SKM-1 treated with dmso at 0.1 percent for 144 hours (cell line): ENCODE measurements around the gene CCBE1.

ENCODE experiments used
- DNase-seq: peaks from one replicate; lab custom pipeline; 2025; ENCODE audit not compliant: unreplicated experiment; lab: John Stamatoyannopoulos, UW

The CCBE1 gene

DNA sequence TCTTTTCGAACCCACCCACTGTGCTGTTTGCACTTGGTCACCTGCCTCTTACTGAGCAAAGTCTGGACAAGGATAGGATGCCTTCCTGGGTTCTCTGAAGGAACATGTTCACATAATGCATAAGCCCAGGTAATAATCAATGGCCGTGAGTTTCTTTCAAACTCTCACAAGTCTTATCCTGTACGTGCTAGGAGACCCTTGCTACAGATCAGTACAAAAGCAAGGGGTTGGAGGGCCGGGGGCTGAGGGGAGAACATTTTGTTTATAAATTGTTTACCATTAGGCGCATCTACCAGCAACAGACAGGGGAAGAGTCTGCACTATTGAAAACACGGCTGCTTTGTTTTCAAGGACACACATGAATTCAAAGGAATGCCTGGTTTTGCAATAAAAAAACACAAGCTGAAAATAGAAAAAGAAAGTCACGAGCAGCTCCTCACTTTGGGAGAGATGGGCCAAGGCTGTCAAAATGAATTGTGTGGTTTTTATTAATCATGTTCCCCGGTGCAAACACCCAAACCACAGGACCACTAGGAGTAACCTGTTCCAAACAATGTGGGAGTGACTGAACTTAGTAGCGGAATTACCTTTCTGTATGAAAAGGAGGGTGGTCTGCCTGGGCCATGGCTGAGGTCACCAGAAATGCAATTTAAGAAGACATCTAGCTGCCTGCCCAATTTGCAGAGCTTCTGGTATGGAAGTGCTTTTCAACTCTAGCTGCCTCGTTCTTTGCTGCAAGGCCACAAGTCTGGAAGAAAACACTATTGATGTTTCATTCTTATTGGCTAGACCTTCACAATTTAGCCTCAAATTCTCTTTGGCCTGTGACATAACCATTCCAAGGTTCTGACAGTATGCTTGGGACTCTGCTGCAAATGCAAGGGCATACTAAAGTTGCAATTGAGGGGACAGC, 73.5 kb downstream of the CCBE1 start:
- DNase-seq, result no peak

DNA sequence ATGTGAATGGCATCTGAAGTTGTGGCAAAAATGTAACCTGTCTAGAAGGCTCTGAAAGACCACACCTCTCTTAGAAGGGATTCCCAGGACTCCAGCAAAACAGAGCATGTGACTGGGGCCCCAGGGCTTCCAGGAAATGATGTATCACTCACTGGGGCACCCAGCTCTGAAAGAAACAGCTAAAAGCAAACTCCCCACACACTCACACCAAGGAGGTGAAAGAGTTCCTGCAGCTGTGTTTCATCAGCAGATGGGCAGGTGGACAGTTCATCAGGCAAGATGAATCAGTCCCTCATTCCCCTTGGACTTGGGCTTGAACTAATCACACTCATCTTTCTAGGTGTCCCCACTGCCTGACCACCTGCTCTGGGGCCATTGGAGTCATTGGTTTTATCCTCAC, 76.2 kb downstream of the CCBE1 start:
- no peak for DNase-seq

DNA sequence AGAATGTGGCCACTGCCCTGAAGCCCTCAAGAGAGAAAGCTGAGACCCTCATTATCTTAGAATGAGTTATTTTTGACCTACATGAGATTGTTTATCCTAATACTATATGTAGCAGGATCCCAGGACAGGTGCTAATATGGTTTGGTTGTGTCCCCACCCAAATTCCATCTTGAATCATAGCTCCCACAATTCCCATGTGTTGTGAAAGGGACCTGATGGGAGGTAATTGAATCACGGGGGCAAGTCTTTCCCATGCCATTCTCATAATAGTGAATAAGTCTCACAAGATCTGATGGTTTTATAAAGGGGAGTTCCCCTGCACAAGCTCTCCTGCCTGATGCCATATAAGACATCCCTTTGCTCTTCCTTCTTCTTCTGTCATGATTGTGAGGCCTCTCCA, 76.8 kb downstream of the CCBE1 start:
- DNase-seq, result no peak

DNA sequence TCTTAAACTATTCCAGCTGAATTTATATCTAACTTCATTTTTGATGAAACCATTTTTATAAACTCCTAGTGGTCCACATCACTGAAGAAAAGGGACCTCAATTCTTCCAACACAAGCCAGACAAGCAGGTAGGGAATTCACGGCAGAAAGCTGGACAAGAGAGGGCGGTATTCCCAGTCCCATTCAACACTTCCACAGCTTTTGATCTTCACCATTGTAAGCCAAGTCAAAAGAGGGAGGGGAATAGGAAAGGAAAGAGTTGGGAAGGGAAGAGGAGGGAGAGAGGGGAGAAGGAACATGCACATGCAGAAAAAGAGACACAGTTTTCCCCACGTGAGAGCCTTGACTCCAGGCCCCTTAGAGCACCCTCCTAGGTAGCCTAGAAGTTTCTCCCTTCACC, 77.4 kb downstream of the CCBE1 start:
- DNase-seq, result no peak

DNA sequence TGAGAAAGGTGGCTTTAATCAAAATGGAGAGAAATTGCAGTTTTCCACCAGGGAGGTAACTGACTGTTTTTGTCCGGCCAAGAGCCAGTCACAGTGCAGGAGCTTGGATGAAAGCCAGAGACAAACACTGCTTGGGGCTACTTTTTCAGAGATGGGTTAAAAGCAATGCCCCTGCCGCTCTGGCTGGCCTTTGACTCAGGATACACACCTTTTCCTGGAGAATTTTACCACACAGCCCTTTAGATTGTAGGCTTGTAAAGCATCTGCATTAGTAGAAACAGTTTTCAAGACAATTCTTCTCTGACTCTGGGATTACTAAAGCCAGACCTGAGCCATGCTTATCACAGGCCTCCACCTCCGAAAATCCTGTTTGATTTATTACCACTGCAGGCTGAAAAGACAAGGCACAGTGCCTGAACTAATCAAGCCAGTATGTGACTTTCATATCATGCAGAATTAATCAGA, 79.7 kb downstream of the CCBE1 start:
- no peak for DNase-seq

DNA sequence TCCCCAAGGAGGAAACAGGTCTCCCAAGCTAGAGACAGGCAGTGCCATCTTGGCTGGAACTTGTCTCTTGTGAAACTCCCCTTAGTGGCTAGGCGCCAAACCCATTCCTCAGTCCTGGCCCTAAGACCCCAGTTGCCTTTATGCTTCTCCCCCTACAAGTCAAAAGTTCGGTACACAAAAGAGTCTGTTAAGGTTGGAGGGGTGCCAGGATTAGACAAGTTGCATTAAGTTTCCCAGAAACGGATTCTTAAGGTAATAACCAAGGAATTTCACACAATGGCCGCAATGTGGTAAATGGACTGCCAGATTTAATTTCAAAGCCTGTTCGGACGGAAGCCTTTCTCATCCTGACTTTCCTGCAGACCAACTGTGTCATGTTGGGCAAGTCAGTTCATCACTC, 80.7 kb downstream of the CCBE1 start:
- no peak for DNase-seq

DNA sequence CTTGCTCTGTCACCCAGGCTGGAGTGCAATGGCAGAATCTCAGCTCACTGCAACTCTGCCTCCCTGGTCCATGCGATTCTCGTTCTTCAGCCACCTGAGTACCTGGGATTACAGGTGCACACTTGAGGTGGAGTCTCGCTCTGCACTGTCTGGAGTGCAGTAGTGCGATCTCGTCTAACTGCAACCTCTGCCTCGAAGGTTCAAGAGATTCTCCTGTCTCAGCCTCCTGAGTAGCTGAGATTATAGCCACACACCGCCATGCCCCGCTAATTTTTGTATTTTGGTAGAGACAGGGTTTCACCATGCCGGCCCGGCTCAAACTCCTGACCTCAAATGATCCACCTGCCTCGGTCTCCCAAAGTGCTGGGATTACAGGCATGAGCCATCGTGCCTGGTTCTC, 83.3 kb downstream of the CCBE1 start:
- DNase-seq, result no peak

DNA sequence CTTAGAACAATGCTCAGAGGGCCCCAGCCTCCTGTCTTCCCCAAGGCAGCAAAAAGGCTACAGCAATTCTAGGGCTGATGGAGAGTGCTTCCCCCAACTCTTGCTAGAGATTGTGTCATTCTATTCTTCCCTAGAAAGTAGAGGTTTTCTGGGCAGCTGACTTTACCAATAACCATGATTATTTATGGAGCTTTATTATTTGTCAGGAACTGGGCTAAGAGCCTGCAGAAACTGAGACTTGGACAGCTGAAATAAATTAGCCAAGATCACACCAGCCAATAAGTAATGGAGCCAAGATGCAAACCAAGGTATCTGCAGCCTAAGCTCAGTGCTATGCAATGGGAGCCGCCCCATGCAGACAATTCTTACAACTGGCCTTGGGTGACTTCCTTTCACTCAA, 84.8 kb downstream of the CCBE1 start:
- no peak for DNase-seq

DNA sequence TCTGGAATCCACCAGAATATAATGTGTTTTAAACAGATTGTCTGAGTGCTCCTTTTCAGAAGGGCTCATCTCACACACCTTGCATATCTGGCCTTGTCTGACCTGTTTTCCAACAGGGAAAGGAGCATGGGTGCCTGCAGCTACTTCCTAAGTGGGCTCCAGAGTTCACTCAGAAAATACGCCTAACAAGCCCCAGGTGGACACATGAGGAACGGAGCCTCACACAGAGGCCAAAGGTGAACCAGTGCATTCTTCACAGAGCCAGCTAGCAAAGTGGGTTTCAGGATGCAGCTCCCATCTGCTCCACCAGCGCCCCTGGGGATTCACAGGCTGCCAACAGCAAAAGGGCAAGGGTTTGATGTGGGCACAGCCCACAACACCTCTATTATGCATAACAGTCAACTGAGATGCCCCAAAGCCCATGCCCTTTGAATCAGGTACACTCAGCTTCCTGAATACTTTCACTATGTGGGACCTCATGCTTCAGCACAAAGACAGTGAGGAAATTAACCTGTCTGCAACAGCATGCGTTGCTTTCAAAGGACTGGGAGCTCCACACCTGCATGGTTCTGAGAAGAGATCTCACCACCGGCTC, 86.6 kb downstream of the CCBE1 start:
- DNase-seq, result no peak

DNA sequence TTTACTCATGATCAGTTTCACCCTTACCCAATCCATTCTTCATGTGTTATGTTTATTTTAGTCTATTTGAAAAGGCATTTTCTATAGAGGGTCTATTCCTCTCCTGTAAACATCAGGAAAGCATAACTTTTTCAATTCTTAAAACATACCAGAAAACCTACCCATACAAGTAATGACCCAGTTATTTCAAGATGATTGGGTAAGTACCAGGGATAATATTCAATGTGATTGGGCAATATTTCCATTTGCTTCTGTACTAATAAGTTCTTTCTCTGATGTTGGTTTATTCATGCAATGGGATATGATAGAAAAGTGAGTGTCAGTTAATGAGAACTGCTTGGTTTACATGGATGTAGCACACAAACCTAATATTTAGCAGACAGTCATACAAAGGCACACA, 87.6 kb downstream of the CCBE1 start:
- DNase-seq, result no peak

DNA sequence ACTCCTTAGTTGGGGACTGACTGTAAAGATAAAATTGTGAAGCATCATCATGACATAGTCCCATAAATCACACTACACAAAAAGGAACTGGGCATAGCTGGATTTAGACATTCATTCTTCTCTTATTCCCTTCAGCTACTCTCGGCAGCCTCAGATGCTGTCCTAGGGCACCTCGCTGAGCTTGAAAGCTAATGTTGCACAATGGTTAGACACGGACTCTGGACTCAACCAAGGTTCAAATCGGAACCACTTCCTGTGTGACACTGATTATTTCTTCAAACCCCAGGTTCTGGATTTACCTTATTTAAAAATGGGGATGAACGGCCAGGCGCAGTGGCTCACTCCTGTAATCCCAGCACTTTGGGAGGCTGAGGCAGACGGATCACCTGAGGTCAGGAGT, 89.8 kb downstream of the CCBE1 start:
- DNase-seq, result no peak

DNA sequence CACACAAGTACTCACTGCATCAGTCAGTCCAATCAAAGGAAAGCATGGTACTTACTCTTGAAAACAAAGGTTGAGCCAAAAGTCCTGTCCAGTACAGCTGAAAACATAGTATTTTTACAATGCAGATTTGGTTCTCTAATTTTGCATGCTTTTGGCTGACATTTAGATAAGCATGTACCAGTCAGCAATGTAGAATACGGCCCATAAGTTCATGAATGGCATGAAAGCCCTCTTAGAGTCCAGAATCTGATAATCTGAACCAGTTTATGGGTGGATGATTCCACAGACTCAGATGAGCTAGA, 90.2 kb downstream of the CCBE1 start:
- DNase-seq, result no peak

DNA sequence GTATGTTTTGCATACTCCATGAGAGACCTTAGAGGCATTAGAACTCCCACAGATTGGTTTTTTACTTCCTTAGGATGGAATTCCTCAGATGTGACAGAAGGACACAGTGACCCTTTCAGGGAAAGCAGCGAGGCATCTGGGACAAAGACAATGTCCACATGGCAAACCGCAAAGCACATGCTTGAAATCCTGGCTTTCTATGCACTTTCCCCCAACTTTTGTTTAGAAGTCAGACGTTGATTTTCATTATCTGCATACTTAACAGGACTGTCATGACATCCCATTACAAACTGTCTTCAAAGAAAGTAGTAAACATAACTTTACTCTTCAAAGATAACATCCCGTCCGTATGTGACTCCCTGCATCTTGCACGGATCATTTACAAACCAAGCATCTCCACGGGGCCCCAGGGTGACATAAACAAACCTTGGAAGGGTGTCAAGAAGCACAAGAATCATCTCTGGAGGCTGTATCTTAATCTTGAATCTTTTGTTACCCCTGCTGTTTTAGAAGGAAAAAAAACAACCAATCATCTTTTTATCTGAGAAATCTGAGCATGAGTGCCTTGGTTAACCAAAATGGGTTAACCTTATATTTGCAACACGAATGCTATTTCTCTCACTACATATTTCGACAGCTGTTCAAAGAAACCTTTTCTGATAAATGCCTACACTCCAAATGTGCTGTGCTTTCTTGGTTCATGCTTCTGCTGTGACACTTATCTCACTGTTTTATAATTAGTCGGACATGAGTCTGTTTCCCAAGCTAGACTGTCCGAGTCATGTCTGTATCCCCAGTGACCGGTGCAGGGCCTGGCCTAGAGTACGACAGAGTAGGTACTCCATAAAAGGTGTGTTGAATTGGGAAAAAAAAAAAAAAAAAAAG, 90.8 kb downstream of the CCBE1 start:
- no peak for DNase-seq

DNA sequence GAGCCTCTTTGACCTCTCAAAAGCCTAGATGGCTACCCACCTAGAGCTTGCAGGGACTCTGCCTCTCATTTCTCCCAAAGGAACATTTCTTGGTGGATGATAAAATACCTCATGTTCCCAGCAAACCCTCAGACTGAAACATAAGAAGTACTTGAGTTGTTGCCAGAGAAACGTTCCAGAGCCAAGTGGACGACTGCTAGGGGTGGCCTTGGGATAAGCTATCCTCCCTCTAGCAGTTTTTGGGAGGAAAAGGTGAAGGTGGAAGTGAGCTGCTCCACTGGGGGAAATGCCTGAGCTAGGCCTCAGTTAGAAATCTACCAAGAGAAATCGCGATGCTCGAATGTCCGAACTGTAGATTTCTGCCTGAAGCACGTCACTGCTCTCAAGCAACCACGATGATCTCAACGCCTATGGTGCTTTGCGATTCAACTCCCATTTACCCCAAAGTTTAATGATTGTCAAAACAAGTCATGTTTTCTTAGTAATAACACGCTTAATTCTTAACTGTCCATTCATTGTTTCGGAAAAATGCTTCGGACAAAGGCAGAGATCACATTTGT, 91.5 kb downstream of the CCBE1 start:
- no peak for DNase-seq

DNA sequence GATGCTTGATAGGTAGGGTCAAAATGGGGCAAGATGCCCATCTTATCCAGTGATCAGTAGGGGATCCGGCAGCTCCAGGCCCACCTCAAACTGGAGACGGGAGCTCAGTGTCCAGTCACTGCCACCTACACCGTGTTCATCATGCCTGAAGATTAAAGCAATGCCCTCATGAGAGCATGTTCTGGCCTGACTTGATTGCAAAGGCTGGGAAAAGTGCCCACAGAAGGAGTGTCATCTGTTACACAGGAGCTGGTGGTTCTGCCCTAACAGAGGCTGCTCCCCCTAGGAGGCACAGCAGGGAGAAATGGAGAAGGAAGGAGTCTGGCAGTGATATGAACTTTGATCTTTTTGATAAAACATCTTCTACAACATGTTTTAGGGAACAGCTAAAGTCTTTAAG, 92.3 kb downstream of the CCBE1 start:
- DNase-seq, result no peak

DNA sequence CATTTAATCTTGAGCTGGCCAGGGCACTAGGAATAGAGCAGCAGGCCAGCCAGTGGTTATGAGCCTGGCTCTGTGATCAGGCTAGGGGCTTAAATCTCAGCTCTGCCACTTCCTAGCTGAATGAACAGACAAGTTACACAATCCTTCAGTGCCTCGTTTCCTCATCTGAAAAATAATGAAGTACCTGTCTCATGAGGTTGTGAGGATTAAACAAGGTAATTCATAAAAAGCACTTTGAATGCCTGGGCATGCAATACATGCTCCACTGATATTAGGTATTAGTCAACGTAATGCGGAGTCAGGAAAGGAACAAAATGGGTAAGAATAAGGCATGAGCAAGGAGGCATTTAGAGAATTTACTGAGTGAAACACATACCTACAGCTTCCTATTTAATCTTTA, 100.2 kb downstream of the CCBE1 start:
- DNase-seq, result no peak

DNA sequence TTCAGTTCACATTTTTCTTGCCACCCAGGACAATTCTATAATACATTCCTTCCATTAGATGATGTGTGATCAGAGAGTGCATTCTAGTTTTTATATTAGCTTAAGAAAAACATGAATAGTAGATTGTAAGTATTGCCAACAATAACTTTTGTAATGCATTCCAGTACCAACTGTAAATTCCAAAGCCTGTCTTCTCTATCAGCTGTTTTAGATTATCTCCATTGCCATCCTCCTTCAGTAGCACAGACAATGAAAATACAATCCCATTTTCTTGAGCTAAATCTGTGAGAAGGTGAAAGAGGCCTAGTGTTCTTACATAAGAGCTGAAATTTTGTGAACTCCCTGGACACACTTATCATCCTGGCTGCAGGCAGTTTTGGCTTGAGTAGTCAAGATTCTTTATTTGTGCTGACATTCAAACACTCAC, 103.9 kb downstream of the CCBE1 start:
- DNase-seq, result no peak

DNA sequence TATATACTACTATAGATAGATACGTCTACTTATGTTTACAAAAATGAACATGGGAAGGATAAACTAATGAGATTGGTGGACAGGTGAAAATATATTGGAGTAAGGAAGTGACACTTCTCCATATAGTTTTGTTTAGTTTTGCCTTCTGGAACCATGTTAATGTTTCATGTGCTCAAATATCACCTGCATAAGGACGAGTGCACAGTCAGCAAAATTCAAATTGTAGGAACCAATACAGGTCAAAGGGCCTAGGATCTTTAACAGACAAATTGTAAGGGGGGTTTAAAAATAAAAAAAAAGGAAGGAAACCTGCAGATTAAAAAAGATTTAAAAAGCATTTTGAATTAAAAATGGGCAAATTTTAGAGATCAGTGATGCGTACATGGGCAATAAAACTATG, 104.6 kb downstream of the CCBE1 start:
- DNase-seq, result no peak

DNA sequence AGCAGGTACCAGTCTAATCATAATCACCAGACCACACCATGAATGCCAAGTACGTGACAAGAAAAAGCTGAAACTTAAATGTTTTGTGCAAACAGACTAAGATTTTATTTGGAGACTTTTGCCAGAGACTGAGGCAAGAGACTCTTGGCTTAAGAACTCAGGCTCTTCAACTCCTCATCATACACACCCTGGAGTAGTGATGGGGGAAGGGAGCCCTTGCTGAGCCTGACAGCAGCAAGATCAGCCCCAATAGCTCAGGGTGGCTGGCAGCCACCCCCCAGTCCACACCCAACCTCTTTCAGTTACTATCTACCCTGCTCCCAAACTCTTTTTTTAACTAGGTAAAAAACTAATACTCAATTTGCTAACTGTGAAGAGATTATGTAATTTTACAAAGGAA, 114.8 kb downstream of the CCBE1 start:
- no peak for DNase-seq

DNA sequence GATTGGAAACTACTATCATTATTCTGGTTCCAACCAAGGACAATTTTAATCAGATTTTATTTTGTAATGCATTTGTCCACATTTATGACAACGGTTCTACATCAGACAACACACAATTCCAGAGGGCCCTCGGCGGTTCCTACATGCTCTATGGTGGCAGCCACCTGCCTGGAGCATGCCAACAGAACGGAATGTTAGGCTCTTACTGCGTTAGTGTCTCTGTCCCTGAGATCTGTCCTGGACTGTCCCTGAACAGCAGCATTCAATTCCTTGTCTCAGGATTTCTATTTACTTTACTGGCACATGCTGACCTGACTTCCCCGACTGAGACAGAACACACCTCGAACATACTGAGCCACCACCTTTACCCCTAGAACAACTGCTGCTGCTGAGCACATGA, 117.7 kb downstream of the CCBE1 start:
- no peak for DNase-seq

DNA sequence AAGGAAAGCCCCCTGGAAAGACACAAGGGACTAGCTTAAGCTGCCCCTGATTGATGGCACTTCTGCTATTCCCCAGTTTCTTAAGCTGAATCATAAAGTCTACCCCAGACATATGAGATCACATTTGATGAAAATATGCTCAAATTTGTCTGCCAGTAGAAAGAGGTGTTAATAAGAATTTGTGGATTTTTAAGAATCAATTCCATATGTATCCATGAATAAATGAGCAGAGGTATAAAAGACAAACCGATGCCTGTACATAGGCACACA, 119.9 kb downstream of the CCBE1 start:
- no peak for DNase-seq
